WTC11 (cell line): ENCODE results near the gene TMTC1.

ENCODE experiments used
- ATF3 ChIP-seq: sonication (generic); formaldehyde crosslinking; conservative IDR thresholded peaks from 2 replicates; pipeline ENCODE4 v1.8.1; 2022; ENCODE audit warnings: mild to moderate bottlenecking, missing genetic modification reagents
- CTCF ChIP-seq: fragments of 200-600 bp; IDR thresholded peaks from 2 replicates; pipeline ENCODE4 v1.8.0; 2022; ENCODE audit warnings: antibody characterized with exemption
- E2F1 ChIP-seq: sonication (generic); formaldehyde crosslinking; IDR thresholded peaks from 2 replicates; pipeline ENCODE4 v1.8.0; 2022; ENCODE audit warnings: mild to moderate bottlenecking, missing genetic modification reagents
- KAT7 ChIP-seq: sonication (generic); formaldehyde crosslinking; IDR thresholded peaks from 2 replicates; pipeline ENCODE4 v1.8.1; 2023; ENCODE audit warnings: missing genetic modification reagents, mild to moderate bottlenecking, borderline replicate concordance
- MAX ChIP-seq: sonication (generic); formaldehyde crosslinking; IDR thresholded peaks from 2 replicates; pipeline ENCODE4 v1.8.0; 2022; ENCODE audit warnings: mild to moderate bottlenecking, missing genetic modification reagents
- SMAD3 ChIP-seq: sonication (generic); formaldehyde crosslinking; IDR thresholded peaks from 2 replicates; pipeline ENCODE4 v1.8.0; 2022; ENCODE audit warnings: missing genetic modification reagents, mild to moderate bottlenecking, borderline replicate concordance
- STAT6 ChIP-seq: sonication (generic); formaldehyde crosslinking; conservative IDR thresholded peaks from 2 replicates; pipeline ENCODE4 v1.8.1; 2023; ENCODE audit warnings: mild to moderate bottlenecking, low read depth, missing genetic modification reagents, moderate library complexity
- ZNF121 ChIP-seq: sonication (generic); formaldehyde crosslinking; IDR thresholded peaks from 2 replicates; pipeline ENCODE4 v1.8.0; 2023; ENCODE audit warnings: missing genetic modification reagents
- ZNF425 ChIP-seq: fragments of 250-450 bp; sonication (Bioruptor Pico); conservative IDR thresholded peaks from 2 replicates; pipeline ENCODE4 v1.9.0; 2021; ENCODE audit warnings: mild to moderate bottlenecking
- TF ChIP-seq, protein P1 (sequence below): sonication (generic); formaldehyde crosslinking; IDR thresholded peaks from 2 replicates; pipeline ENCODE4 v1.8.1; 2023; ENCODE audit warnings: mild to moderate bottlenecking, missing genetic modification reagents
- TF ChIP-seq, protein P2 (sequence below): sonication (generic); formaldehyde crosslinking; IDR thresholded peaks from 2 replicates; pipeline ENCODE4 v1.8.1; 2022; ENCODE audit warnings: low read depth, missing genetic modification reagents, borderline replicate concordance

DNA sequence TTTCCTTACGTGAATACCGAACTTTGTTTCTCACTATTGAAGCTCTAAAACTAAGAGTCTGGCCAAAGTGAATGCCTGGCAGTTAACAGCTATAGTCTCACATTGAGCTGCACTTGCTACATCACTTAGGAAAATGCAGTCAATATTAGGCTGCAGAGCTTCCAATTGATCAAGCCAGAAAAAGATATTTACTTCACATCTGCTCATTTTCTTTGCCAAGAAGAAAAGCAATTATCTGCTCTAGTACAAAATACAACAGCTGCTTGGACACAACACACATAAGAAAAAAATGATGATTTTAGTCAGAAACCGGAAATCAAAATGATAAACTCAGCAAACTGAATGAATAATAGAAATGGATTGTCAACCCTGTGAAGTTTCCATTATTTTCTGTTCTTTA lies 45.4 kb downstream of the TMTC1 start:
- TF ChIP-seq KAT7 (CRISPR knock-in tag), result no peak
- no peak for TF ChIP-seq SMAD3
- TF ChIP-seq E2F1 (CRISPR knock-in tag), result no peak
- TF ChIP-seq CTCF, result no peak
- no peak for TF ChIP-seq ZNF121 (CRISPR knock-in tag)
- TF ChIP-seq, protein P1, sequence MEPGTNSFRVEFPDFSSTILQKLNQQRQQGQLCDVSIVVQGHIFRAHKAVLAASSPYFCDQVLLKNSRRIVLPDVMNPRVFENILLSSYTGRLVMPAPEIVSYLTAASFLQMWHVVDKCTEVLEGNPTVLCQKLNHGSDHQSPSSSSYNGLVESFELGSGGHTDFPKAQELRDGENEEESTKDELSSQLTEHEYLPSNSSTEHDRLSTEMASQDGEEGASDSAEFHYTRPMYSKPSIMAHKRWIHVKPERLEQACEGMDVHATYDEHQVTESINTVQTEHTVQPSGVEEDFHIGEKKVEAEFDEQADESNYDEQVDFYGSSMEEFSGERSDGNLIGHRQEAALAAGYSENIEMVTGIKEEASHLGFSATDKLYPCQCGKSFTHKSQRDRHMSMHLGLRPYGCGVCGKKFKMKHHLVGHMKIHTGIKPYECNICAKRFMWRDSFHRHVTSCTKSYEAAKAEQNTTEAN, result no peak
- TF ChIP-seq, protein P2, sequence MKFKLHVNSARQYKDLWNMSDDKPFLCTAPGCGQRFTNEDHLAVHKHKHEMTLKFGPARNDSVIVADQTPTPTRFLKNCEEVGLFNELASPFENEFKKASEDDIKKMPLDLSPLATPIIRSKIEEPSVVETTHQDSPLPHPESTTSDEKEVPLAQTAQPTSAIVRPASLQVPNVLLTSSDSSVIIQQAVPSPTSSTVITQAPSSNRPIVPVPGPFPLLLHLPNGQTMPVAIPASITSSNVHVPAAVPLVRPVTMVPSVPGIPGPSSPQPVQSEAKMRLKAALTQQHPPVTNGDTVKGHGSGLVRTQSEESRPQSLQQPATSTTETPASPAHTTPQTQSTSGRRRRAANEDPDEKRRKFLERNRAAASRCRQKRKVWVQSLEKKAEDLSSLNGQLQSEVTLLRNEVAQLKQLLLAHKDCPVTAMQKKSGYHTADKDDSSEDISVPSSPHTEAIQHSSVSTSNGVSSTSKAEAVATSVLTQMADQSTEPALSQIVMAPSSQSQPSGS (CRISPR knock-in tag), result no peak
- TF ChIP-seq STAT6 (CRISPR knock-in tag), result no peak
- TF ChIP-seq ATF3, result no peak
- no peak for TF ChIP-seq MAX
- no peak for TF ChIP-seq ZNF425 (CRISPR knock-in tag)
